ENCODE measurements around the gene ZFX.
"Not testable (repeated sequence)": the region's sequence is repeated elsewhere in the genome, so short reads cannot be mapped to it uniquely, and the experiment has no call there.

The ZFX gene

DNA sequence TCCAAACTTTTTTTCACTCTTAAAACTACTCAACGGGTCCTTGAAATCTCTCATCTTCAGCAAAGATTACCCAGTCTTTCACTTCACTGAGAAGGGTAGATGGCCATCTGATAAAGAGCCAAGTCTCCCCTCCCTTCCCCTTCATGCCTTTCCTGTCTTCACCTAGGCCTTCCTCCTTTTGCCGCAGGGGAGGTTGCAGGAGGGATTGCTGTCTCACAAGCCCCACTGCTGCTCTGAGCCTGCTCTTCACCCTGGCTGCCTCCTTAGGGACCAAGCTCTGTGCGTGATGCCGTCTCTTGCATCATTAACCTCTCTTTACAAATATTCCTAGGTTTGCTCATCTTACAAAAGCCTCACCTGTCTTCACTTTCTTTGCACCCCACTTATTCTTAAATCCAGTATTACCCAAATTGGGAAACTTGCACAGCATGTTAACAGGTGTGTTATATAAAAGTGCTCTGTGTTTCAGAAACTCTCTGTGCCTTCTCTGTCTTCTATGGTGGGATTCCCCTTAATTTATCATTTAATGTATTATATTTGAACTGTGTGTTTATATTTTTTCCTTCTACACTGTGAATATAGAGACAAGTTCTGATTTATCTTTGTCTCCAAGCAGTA lies 3.8 kb downstream of the ZFX start:
- DNase-seq = no peak

DNA sequence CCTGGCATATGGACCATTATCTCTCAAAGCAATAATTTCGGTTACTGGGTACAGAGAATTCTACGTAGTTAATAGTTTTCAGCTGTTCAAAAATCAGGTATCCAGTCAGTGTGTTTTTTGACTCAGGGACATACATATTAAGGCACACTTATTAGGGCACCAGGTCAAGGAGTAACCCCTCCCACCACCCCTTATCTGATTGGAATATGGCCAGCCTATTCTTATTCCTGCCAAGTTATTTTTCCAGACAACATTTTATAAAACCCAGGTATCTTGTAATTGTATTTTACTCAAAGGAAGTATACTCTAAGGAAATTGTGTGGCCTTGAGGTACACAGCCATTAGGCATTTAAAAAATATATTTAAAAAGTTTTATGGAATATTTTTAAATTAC lies 4.3 kb downstream of the ZFX start:
- DNase-seq = no peak

DNA sequence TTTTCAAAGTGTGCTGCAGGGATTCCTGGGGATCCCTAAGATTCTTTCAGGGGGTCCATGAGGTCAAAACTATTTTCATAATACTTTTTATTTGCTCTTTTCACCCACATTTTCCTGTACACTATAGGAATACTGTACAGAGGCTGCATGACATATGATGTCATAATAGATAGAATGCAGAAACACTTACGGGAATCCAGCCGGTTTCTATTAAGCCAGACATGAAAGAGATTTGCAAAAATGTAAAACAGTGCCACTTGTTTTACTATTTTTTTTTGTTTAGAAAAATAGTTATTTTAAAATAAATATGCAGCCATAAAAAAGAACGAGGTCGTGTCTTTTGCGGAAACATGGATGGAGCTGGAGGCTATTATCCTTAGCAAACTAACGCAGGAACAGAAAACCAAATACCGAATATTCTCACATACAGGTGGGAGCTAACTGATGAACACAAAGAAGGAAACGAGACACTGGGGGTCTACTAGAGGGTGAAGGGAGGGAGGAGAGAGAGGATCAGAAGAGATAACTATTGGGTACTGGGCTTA lies 5.0 kb downstream of the ZFX start:
- DNase-seq = peak; percentile 43

DNA sequence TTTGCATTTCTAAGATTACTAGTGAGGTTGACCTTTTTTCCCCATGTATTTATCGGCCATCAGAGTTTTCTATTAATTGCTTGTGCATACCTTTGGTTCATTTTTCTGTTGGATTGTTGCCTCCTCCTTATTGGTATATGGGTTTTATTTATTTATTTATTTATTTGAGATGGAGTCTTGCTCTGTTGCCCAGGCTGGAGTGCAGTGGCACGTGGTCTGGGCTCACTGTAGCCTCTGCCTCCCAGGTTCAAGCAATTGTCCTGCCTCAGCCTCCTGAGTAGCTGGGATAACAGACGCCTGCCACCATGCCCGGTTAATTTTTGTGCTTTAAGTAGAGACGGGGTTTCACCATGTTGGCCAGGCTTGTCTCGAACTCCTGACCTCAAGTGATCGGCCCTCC lies 6.2 kb downstream of the ZFX start:
- DNase-seq = not testable (repeated sequence)

DNA sequence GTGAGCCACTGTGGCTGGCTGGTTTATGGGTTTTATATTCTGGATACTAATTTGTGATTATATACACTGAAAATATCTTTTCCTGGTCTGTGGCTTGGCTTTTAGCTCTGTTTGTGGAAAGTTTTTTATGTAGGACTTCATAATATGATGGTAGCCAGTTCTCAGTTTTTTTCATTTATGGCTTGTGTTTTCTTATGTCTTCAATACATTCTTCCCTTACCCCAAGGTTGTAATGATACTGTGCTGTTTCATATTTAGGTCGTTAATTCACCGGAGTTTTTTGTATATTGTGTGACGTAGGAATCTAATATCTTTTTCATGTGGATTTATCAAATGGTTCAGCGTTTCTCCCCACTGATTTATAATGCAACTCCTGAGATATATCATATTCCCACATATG lies 6.6 kb downstream of the ZFX start:
- no peak for DNase-seq

DNA sequence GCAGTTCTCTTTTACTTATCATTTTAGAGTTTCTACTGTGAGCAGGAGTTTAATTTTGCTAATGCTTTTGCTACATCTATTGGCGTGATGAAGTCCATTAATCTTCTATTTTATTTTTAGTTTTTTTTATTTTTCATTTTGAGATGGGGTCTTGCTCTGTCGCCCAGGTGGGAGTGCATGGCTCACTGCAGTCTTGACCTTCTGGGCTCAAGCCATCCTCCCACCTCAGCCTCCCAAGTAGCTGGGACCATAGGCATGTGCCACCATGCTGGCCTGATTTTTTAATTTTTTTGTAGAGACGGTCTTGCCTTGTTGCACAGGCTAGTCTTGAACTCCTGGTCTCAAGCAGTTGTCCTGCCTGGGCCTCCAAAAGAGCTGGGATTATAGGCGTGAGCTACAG lies 9.4 kb downstream of the ZFX start:
- no peak for DNase-seq

DNA sequence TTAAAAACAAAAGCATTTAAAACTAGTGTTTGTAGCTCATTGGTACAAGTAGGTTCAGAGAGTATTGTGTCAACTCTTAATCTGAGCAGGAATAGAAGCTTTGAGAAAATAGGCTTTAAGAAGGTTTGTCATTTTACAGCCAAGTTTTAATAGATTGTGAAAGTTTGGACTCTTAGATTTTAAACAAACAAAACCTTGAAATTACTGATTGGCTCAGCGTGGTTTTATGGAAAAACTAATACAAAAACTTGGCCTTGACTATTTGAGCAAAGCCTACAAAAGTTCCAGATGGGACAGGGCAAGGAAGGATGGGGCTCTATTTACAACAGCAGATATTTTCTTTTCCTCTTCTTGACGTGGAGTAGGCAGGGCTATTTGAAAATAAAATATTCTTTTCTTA lies 16.5 kb downstream of the ZFX start:
- DNase-seq = no peak

DNA sequence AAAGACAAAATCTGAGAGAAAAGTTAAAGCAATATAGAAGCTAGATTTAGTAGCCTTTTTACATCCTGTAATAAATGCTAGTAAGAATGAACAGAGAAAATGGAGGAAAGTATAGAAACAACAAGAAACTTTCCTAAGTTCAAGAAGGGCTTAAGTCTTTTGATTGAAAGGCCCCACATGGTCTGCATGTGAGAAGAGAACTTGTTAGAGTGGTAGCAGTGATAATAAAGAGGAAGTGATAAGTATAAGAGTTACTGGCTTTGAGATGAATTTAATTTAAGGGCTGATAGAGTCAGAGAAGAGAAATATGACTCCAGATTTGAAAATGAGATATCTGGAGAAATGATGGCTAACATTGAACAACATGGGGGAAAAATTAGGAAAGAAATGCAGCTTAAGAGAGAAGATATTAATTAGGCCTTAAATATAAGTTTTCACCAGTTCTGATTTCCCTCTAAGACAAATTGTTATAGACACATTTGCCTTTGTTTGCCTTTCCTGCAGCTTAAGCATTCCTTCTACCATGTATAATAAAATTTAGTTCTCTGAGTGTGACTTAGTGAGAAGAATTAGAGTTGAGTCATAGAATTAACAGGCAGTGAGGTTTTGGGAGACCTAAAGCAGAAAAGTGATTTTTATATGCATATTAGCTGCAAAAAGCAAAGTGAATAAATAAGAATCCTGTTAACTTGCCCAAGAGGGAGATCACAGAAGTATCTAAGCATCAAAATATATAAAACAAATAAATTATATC lies 18.4 kb downstream of the ZFX start:
- peak; percentile 33 for DNase-seq

DNA sequence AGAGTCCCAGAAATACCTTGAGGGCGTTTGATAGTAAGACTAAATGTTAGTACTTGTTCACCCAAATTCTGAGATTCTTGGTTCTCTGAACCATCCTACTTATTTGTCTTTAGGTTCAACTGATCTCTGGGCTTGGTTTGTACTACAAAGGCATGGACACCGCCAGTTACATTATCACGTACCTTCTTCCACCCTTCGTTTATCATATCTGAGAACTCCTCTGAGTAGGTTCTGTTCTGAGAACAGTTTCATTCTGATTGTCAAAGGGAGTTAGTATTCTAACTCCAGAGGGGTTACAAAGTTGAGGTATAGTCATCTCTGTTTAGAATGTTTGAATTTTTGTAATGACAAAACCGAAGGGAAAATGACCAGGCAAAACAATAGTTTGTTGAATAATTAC lies 19.3 kb downstream of the ZFX start:
- no peak for DNase-seq

DNA sequence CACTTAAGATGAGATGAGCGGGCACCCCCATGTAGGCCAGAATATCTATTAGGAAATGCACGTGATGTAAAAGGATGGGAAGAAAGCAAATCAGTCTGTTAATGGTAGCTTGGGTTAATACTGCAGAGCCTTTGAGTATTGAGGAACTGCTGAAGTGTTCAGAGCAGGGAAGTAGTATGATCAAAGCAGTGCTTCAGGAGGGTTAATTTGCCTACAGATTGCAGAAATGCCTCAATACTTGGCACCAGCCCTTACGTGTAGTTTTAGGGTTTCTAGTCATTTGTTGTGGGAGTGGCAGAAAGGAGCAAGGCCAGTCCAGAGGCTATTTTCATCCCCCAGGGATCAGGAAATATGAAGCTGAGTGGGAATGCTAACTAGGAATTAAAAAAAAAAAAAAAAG lies 19.7 kb downstream of the ZFX start:
- DNase-seq = no peak

DNA sequence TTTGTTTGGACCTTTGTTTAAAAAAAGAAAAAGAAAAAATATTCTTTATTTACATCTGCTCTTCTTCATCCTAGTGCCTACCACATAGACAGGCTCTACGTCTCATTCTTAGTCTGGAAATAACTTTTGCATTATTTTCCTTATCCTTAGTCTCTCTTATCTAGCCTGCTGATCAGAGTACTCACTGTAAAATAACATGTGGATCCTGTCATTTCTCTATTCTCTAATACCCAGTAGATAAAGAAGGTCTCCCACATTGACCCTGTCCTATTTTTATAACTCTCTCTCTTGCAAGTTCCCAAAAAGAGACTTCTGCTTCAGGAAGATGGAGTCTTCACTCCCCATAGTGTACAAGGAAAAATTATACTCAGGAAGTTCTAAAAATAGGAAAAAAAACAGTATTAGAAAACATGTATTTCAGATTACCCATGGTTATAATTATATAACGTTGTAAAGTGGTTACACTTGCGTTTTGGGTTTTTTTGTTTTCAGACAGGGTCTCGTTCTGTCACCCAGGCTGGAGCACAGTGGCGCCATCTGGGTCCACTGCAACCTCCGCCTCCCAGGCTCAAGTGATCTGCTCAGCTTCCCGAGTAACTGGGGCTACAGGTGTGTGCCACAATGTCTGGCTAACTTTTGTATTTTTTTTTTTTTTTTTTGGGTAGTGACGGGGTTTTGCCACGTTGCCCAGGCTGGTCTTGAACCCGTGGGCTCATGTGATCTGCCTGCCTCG lies 23.8 kb downstream of the ZFX start:
- no peak for DNase-seq

DNA sequence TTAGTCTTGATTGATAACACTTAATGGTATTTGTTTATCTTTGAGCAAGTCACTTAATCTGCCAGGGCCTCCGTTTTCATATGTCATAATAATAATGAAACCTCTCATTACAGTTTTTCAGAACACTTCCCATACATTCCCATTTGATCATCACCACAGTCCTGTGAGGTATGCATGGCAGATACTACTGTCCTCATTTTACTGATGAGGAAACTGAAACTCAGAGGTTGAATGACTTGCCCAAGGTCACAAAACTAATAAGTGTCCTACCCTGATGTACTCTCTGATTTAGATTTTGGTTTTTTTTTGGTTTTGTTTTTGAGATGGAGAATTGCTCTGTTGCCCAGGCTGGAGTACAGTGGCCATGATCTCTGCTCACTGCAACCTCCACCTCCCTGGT lies 25.7 kb downstream of the ZFX start:
- DNase-seq = no peak

DNA sequence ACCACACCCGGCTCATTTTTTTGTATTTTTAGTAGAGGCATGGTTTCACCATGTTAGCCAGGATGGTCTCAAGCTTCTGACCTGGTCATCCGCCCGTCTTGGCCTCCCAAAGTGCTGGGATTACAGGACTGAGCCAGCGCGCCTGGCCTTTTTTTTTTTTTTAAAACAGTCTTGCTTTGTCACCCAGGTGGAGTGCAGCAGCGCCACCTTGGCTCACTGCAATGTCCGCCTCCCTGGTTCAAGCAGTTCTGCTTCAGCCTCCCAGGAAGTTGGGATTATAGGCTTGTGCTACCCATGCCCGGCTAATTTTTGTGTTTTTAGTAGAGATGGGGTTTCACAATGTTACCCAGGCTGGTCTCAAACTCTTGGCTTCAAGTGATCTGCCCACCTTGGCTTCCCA lies 28.9 kb downstream of the ZFX start:
- no peak for DNase-seq

DNA sequence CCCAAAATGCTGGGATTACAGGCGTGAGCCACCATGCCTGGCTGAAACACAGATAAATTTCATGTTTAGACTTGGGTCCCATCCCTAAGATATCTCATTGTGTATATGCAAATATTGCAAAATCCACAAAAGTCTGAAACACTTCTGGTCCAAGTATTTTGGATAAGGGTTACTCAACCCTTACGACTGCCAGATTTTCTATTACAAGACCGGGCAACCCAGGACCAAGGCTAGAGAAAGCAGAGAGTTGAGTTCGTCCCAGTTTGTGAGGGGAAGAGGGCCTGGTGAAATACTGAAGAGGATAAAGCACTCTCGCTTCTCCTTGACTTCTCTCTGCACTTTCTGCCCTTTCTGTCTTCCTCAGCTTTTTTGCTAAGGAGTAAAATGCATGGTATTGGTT lies 34.5 kb downstream of the ZFX start:
- no peak for DNase-seq

DNA sequence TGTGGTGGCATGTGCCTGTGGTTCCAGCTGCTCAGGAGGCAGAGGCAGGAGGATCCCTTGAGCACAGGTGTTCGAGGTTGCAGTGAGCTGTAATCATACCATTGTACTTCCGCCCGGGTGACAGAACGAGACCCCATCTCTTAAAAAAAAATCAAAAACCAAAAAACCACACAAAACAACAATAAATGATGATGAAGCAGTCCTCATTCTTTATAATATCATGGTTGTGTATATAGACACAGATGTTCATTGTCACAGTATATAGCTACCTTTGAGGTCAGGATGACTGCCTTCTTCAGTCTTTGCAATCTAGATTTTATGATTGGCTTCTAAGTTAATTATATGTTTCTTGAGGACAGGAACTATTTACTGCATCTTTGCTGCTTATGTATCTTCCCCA lies 37.0 kb downstream of the ZFX start:
- no peak for DNase-seq

DNA sequence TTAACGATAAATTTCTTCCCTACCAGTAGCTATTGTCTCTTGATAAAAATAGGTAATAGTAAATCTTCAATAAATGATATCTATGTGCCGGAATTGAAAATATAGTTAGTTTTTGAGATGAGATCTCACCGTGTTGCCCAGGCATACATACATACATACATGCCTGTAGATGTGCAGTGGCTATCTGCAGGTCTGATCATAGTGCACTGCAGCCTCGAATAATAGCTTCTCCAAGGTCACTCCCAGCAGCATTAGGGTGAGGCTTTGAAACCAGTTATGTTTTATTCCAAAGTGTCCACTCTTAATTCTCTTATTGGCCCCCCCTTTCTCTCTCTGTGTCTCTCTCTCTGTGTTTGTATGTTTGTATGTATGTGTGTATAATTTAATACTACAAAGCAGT lies 37.5 kb downstream of the ZFX start:
- DNase-seq = no peak

DNA sequence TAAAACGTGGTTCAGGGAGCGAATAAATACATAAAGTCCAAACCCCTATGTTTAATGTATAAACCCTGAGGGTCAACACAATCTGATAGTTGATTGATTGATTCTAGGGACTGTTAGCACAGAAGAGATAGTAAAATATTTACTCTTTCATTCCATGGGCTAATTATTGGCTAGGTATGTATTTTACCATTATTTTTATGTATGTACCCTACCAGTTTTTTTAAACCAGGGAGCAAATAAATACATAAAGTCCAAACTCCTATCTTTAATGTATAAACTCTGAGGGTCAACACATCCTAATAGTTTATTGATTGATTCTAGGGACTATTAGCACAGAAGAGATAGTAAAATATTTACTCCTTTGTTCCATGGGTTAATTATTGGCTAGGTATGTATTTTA lies 40.0 kb downstream of the ZFX start:
- no peak for DNase-seq

DNA sequence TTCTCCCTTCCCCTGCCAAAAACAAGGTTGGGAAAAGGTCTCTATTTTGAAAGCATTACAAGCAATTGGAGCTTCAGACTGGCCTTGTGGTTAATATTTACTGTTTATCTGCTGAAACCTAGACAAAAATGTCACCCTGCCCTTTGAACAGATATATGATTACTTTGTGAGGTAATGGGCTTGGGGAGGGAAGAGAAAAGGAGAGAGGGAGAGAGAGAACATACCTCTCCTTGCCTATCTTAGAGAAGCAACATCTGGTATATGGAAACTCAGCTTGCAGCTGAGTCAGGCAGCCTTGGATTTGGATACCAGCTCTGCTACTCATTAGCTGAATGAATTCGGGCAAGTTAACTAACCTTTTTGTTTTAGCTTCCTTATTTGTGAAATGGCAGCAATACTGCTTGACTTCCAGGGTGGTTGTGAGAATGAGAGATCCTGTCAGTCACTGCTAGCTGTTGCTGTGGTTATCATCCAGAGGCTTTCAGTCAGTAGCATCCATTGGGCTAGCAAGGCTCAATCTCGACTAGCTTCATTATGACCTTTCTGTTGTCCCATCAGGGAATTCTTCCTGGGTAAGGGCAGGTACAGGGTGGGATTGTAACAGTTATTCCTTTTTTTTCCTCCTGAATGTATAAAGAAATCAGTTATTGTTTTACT lies 41.1 kb downstream of the ZFX start:
- peak; percentile 18 for DNase-seq

DNA sequence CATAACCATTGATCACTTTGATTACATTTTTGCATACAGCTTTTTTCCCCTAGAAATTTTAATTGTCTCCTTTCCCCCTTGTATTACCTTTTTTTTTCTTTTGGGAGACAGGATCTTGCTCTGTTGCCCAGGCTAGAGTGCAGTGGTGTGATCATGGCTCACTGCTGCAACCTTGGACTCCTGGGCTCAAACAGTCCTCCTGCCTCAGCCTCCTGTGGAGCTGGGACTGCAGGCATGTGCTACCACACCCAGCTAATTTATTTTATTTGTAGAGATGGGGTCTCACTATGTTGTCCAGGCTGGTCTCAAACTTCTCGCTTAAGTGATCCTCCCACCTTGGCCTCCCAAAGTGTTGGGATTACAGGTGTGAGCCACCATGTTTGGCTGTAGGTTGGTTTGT lies 47.0 kb downstream of the ZFX start:
- DNase-seq = no peak

DNA sequence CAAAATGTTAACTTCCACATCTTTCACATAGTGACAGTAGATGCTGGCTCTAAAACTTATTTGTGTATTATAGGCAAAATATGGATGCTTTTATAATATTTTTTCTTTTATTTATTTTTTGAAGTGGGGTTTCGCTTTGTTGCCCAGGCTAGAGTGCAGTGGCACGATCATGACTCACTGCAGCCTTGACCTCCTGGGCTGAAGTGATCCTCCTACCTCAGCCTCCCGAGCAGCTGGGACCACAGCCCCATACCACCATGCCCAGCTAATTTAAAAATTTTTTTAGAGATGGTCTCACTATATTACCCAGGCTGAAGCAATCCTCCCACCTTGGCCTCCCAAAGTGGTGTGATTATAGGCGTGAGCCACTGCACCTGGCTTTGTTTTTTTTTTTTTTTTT lies 48.6 kb downstream of the ZFX start:
- DNase-seq = no peak

DNA sequence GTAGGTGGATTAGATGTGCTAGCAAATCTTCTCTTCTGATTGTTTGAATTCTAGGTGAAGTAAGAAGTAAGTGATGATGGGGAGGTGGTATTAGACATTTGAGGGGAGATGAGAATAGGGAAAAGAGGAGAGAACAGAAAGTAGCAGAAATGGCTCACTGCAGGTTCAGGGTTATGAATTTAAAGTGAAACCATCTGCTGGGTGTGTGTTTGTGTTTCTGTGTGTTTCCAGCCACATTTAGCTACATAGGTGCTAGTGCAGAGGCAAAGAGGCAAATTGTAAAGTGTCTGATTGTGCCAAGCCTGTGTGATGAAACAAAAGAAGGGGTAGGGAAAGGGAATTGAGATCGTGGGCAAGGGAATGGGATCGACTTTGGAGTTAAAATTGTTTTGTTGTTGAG lies 50.6 kb downstream of the ZFX start:
- DNase-seq = no peak

DNA sequence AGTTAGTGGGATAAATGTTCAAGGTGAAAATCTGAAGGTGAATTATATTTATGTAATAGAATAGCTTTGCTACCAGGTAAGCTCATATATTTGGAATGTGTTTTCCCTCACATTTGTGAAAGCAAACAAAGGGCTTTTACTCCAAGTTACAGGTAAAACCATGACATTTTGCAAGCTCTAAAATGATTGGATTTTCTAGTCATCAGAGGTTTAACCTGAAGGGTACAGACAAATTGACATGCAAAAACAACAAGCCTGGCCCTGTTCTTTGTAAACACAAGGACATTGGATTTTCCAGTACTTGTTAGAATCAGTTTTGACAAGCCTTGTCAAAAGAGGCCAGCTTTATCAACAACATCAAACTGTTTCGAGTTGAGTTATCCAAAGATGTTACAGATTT lies 51.7 kb downstream of the ZFX start:
- DNase-seq = no peak

DNA sequence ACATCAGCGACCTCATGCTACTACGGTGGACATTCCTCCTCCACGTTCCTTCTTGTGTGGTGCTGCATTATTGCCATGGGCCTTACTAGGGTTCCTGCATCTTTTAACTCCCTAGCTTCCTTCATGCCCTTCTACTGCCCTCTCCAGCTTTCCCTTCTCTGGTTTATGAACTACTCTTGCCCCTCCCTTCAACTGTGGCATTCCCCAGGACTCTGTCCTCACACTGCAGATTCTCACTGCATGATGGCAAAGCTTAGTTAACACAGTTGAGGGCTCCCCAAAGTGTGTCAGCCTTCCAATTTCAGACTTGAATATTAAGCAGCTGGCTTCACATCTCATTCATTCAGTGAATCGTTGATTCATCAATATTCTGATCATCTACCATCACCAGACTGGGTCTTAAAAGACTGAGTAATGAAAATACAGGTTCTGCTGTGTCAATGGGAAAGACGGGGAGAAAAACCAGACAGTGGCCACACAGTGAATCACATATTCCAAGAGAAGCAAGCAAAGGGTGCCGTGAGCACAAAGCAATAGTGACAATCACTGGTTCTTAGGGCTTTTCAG lies 53.0 kb downstream of the ZFX start:
- no peak for DNase-seq

Data from fibroblast of skin of right biceps (primary cell).